GM18508 (cell line): ENCODE data around the gene SIX5.
"Not testable (repeated sequence)": the region's sequence is repeated elsewhere in the genome, so short reads cannot be mapped to it uniquely, and the experiment has no call there.

Experiments
- ATAC-seq: cut with Tn5 transposase; IDR thresholded peaks from one replicate; pipeline ENCODE4 v1.9.1; 2021; ENCODE audit warnings: moderate number of reproducible peaks; ENCODE audit not compliant: insufficient read depth, unreplicated experiment

Gene SIX5

DNA sequence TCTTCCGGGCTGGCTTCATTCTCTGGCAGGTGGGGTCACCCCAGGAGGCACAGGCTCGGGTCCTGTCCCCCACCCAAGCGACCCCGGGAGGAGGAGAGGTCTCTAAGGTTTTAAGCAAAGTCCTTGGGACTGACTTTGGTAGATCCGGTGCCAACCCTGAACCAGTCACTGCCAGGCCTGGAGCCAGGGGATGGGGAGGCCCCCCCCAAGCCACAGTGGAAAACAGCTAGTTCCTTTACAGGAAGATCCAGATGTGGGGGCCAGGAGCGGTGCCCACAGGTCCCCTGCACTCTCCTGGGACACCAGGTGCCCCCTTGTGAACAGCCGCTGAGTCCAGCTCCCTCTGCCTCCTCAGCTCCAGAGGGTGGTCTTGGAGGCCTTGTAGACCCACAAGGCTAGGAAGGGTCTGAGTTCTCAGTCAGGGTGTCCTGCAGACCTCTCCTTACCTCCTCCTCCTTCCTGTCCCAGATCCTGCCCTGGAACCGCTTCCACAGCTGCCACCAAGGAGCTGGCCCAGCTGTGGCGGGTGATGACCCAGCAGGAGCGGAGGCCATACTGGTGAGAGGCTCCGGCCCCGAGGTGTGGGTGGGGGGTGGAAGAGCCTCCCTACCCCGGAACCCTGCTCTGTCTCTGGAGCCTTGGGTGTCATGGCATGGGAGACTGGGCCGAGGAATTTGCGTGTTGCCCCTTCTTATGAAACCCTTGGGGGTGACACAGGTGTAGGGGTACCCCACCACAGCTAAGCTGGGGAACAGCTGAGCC is 6.0 kb downstream of the SIX5 start:
- ATAC-seq = no peak

DNA sequence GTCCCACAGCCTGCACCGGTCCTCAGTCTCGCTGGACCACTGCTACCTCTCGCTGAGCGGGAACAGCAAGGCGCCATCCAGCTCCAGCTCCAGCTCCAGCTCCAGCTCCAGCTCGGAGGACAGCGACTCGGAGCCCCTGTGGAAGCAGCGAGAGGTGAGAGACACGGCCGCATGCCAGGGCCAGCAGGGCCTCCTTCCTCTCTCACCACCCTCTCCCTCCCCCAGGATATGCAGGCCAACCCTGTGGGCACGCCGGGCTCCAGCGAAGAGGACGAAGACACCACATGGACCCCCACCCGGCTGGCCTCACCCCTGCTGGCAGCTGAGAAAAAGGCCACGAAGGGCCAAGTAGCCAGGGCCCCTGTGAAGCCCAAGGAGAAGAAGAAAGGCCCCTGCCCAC is 7.3 kb downstream of the SIX5 start:
- ATAC-seq = no peak

DNA sequence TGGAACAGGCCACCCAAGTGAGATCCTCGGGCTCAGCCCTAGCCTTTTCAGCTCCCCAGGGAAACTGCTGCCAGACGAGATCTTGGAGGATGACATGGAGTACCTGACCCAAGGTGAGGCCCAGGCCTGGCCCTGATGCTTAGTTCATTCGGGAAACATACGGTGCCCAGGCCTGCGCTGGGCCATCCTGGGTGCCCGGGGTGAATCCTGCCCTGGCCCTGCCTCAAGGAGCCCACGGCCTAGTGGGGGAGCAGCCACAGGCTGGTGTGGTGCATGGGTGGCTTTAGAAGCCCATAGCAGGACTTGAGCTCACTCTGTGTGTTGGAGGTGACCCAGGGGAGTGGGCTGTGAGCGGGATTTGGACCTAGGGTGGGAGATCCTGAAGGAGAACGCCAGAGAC is 10.1 kb downstream of the SIX5 start:
- ATAC-seq = no peak

DNA sequence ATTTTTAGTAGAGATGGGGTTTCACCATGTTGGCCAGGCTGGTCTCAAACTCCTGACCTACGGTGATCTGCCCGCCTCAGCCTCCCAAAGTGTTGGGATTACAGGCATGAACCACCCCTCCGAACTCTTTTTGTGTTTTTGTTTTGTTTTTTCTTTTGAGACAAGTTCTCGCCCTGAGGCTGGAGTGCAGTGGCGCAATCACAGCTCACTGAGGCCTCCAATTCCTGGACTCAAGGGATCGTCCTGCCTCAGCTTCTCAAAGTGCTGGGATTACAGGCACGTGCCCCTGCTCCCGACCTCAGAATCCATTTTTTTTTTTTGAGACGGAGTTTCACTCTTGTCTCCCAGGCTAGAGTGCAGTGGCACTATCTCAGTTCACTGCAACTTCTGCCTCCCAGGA is 11.4 kb downstream of the SIX5 start:
- ATAC-seq = no peak

DNA sequence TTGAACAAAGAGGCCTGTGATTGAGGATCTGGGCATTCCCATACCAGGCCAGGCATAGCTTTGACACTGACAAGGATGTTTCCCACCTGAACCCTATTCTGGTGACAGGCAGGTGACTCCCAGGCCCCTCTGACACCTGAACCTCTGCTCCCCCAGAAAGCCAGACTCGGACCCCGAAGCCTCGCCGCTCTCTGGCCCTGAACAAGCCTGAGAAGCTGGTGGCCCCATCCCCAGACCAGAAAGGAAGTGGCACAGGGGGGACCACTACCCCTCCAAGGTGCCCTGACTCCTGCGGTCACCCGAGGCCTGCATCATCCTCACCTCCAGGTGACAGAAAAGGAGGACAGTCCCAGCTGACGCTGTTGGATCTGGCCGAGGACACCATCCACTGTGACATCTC is 14.7 kb downstream of the SIX5 start:
- ATAC-seq = no peak

DNA sequence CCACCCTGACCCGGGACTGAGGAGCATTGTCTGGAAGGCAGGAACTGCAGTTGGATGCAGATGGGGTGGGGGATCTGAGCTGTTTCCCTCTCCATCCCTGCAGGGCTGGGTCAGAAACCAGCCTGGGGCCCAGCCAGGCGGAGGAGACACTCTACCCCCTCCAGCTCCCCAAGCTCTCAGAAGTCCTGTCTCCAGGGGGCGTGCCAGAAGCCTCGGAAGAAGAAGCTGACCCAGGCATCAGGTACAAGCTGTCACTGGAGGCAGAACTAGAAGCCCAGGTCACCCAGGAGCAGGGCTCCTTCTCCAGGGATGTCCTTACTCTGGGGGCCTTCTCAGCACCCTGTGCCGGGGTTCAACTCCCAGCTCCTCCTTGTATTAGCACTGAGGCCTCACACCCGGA is 15.5 kb downstream of the SIX5 start:
- no peak for ATAC-seq

DNA sequence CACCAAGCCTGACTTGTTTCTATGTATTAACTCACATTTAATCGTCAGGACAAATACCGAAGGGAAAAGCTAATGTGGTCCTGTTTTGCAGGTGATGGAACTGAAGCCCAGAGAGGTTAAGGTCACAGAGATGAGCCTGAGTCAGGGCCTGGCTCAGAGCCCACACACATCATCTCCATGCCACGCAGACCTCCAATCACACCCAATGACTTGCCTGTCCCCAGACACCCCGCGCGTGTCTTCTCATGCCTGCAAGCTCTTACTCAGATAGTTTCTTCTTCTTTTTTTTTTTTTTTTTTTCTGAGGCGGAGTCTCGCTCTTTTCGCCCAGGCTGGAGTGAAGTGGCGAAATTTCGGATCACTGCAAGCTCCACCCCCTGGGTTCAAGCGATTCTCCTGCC is 16.4 kb downstream of the SIX5 start:
- ATAC-seq = no peak

DNA sequence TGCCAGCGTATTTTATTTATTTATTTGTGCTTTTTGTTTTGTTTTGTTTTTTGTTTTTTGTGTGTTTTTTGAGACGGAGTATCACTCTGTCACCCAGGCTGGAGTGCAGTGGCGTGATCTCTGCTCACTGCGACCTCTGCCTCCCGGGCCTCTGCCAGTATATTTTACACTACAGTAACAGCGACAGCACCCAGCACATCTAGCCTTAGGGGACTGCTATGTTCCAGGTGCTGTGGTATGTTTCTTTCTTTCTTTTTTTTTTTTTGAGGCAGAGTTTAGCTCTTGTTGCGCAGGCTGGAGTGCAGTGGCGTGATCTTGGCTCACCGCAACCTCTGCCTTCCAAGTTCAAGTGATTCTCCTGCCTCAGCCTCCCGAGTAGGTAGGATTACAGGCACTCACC is 17.6 kb downstream of the SIX5 start:
- ATAC-seq = not testable (repeated sequence)

DNA sequence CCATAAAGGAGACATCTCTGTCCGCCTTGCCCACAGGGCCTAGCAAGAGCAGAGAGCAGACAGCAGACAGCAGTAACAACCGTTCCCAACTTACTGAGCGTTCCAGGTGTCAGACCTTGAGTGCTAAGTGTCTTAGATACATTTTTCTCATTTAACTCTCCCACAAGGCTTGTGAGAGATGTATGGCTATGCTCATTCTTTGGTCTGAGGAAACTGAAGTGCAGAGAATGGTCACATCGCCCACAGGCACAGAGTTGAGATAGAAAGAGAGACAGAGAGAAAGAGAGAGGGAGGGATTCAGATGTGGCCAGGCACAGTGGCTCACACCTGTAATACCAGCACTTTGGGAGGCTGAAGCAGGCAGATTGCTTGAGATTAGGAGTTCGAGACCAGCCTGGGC is 21.5 kb downstream of the SIX5 start:
- no peak for ATAC-seq

DNA sequence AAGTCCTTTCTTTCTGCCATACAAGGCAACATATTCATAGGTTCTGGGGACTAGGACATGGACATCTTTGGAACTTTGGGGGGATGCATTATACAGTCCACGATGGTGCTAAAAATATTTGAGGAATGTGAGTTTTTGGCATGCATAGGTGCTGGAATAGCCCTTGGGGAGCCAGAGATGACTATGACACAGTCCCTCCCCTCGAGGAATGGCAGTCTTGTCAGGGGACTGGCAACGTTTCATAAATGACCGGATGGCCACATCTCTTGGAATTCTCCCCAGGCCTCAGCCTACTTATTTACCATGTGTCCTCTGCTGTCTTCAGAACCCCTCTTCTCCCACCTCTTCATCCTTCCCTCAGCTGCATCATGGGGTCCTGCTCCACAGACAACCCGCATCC is 22.2 kb downstream of the SIX5 start:
- no peak for ATAC-seq

DNA sequence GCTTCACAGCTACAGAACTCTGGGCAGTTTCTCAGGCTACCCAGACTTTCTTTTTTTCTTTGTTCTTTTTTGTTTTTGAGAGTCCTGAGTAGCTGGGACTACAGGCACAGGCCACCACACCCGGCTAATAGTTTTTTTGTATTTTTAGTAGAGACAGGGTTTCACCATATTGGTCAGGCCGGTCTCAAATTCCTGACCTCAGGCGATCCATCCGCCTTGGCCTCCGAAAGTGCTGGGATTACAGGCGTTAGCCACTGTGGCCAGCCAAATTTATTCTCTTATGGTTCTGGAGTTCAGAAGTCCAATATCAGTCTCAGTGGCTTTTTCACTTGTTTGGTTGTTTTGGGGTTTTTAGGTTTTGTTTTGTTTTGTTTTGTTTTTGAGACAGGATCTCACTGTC is 23.4 kb downstream of the SIX5 start:
- no peak for ATAC-seq

DNA sequence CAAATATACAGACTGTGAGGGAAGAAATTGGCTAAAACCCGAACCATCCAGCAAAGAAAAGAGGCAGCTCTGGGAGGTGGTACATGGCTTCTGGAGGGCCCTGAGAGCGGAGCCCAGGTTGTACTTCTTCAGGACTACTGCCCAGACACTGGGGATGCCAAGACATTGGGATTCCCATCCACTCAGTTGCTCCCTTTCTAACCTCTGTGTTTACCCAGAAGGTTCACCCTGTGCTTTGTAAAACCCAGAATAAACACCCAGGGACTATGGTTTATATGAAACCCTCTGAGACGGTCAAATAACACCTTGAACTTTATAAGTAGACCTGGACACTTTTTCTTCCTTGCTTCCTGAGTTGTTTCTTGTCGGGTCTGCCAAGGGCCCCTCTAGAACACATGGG is 26.1 kb downstream of the SIX5 start:
- no peak for ATAC-seq

DNA sequence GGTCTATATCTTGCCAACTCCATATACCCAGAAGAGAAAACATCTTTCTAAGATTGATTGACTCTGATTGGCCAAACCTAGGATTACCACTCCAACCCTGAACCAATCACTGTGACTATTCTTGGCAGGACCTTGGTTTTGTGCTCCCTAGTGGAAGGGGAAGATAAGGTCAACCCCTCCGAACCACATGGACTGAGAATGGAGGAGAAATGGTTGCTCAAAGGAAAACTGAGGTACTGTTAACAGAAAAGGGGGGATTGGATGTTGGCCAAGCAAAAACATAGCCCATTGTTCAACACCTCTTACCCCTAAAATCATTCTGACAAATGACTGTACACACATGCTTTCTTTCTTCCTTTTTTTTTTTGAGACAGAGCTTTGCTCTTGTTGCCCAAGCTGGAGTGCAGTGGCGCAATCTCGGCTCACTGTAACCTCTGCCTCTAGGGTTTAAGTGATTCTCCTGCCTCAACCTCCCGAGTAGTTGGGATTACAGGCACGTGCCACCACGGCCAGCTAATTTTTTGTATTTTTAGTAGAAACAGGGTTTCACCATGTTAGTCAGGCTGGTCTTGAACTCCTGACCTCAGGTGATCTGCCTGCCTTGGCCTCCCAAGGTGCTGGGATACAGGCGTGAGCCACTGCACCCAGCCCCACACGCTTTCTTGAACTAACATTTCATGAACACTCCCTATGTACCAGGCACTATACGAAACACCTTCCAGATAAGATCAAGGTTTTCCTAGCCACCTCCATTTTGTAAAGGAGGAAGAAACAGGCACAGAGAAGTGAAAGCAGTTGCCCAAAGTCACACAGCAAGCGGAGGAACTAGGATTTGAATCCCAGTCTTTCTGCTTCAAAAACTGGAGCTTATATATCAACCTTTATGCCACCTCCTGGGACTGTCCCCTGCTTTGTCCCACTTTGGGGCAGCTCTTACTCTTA is 29.3 kb downstream of the SIX5 start:
- ATAC-seq = no peak

DNA sequence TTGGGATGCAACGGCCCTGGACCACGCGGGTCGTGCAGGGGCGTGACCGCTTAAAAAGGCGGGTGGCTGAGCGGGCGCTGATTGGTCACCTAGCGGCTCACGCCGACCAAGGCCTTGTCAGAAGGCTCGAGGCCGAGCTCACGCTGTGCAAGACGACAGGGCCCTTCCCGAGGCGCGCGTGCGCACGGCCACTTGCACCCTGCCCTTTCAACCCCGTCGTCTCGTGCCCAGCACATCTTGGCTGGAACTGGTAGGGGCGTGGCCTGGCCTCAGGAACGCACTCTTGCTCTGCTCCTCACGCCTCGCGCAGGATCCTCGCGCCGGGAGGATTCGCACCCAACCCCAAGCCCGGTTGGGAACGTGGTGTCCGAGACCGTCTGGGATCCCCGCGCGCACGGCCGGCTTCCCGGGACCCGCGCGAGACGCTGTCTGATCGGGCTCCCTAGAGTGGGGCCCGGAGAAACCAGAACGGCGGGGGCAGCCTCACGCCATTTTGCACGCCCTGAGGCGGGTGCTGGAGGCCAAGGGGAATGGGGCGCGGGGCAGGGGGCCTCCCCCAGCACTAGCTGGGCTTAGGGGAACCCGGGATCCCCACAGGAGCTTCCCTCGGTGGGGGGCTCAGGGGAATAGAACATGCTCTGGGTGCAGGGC is 35.8 kb downstream of the SIX5 start, which contains the start of gene MEIOSIN:
TSS of gene MEIOSIN (plus strand) at position 280 of the 651 bp plus-strand sequence. CDS start 1,938 bp downstream, outside the sequence.
- no peak for ATAC-seq

DNA sequence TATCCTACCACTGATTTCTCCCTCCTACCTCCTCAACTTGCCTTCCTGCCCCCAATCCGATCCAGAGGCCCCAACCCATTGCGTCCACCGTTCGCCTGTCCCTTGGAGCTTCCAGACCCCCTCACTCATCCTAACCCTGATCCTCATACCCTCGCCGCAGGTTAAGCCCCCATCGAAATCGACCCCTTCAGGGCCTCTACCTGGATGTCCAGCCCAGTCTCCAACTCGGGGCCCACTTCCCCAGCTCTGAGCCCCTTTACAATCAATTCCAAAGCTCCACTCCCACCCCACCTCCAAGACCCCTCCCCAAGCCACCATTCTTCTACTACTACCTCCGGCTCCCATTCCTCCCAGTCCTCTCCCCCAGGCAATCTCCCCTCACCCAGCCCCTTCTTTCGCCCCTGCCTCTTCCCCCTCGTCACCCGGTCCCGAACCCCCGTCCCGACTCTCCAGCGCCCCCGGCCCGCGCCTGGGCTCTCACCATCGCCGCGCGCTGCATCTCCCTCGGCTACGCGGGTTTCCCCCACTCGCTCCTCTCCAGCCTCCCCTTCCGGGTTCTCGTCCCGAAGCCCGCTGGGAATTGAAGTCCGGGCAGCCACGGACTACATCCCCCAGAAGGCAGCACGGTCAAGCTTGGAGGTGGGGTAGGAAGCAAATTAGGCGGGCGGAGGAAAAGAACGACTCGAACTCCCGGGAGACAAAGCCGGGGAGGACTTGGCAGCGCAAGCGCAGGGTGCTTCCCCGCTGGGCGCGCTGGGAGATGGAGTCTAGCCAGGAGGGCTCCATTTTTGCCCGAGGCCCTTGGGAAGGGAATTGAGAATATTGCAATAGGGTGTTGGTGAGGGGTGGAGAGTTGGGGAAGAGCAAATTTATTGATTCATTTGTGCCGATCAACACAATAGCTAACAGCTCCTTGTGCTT is 38.4 kb downstream of the SIX5 start, which contains the start of gene FBXO46:
TSS of gene FBXO46 (minus strand) at position 529 of the 921 bp plus-strand sequence. CDS start 17,401 bp downstream, outside the sequence.
- peak; percentile 76 for ATAC-seq

DNA sequence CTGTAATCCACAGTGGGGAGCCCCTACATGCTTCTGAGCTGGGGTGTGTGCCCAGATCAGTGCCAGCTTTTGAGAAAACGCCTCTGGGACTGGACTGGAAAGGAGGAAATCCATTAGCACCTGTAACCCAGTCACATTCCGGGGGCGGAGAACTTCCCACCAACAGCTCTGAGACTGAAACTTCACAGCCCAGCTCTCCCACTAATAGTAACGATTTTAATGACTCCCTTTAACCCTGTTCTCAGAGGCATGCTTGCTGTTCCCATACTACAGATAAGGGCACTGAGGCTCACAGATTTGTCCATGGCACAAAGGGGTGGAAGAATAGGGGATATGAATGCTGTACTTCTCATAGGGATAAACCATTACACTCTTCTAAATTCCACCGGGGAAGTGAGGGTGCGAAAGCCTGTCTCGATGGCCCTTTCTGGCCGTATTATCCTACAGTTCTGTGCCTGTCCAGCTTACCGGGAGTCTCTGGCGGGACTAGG is 39.2 kb downstream of the SIX5 start:
- ATAC-seq = no peak

DNA sequence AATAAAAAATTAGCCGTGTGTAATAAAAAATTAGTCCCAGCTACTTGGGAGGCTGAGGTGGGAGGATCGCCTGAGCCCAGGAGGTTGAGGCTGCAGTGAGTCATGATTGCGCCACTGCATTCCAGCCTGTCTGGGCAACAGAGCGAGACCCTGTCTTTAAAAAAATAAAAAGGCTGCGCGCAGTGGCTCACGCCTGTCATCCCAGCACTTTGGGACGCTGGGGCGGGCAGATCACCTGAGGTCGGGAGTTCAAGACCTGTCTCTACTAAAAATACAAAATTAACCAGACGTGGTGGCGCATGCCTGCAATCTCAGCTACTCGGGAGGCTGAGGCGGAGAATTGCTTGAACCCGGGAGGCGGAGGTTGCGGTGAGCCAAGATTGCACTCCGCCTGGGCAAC is 40.4 kb downstream of the SIX5 start:
- not testable (repeated sequence) for ATAC-seq

DNA sequence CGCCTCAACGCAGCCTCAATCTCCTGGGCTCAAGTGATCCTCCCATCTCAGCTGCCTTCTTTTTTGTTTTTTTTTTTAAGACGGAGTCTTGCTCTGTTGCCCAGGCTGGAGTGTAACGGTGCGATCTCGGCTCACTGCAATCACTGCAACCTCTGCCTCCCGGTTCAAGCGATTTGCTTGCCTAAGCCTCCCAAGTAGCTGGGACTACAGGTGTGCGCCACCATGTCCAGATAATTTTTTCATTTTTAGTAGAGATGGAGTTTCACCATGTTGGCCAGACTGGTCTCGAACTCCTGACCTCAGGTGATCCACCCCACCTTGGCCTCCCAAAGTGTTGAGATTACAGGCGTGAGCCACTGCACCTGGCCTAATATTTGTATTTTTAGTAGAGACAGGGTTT is 49.0 kb downstream of the SIX5 start:
- not testable (repeated sequence) for ATAC-seq

DNA sequence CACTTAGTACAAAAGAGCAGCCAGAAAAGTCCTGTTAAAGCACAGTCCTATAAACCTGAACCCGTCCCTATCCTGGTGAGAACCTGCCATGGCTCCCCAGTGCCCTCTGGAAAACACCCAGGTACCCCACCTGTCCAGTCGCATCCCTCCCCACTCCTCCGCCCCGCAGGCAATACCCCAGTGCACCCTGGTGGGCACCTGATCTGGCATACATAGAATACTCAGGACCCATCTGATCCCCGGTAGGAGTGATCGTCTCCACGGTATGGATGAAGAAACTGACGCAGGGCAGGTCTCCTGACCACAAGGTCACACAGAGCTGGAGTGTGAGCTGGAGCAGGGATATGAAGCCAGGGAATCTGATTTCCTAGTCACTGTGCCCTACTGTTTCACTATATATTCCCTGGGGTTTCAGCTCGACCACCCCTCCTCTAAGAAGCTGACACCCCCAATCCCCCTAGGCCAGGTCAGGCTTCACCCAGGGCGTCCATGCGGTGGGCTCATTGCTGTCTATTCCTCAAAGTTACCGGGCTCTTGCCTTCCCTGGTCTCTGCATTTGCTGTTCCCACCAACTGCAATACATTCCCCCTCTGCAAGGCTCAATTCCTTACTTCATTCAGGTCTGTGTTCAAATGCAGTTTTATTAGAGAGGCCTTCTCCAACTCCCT is 50.9 kb downstream of the SIX5 start:
- no peak for ATAC-seq
